Epithelial cell of esophagus (primary cell): ENCODE results near the gene SIGLEC15.

ENCODE experiments used
- DNase-seq: peaks from one replicate; pipeline ENCODE4 v3.0.0; 2010; ENCODE audit warnings: low read depth
- H3K4me3 ChIP-seq: 2 replicates; pipeline ENCODE4 v1.5.1; 2011; ENCODE audit warnings: mild to moderate bottlenecking, low read length, control low read depth
- CTCF ChIP-seq: IDR thresholded peaks from 2 replicates; pipeline ENCODE4 v1.5.1; 2011; ENCODE audit warnings: low read depth, mild to moderate bottlenecking, low read length, control low read depth, inconsistent platforms; ENCODE audit not compliant: insufficient read depth; ENCODE audit errors: missing control alignments

Gene SIGLEC15

GRCh38 chr18:45833846-45834245 is 8.4 kb downstream of the SIGLEC15 start:
- no peak for DNase-seq
- no peak for TF ChIP-seq CTCF
- no peak overlapping the region for H3K4me3 ChIP-seq

GRCh38 chr18:45834306-45834705 is 8.8 kb downstream of the SIGLEC15 start:
- no peak overlapping the region for H3K4me3 ChIP-seq
- no peak for TF ChIP-seq CTCF
- DNase-seq: no peak

- TF ChIP-seq CTCF: no peak
- H3K4me3 ChIP-seq: no peak overlapping the region
- DNase-seq: no peak
Observed at GRCh38 chr18:45835057-45835636, 9.7 kb downstream of the SIGLEC15 start.

- H3K4me3 ChIP-seq: no peak overlapping the region
- no peak for DNase-seq
- no peak for TF ChIP-seq CTCF
Observed at GRCh38 chr18:45836242-45837205, 11.0 kb downstream of the SIGLEC15 start.

GRCh38 chr18:45837283-45838070 is 12.0 kb downstream of the SIGLEC15 start:
- TF ChIP-seq CTCF: no peak
- peak; percentile 67 for DNase-seq
- H3K4me3 ChIP-seq: no peak overlapping the region

GRCh38 chr18:45838302-45839070 is 13.0 kb downstream of the SIGLEC15 start:
- TF ChIP-seq CTCF: no peak
- no peak overlapping the region for H3K4me3 ChIP-seq
- DNase-seq: no peak
